ENCODE data around the gene PKN1.
"Not testable (repeated sequence)": the region's sequence is repeated elsewhere in the genome, so short reads cannot be mapped to it uniquely, and the experiment has no call there.

The PKN1 gene

DNA sequence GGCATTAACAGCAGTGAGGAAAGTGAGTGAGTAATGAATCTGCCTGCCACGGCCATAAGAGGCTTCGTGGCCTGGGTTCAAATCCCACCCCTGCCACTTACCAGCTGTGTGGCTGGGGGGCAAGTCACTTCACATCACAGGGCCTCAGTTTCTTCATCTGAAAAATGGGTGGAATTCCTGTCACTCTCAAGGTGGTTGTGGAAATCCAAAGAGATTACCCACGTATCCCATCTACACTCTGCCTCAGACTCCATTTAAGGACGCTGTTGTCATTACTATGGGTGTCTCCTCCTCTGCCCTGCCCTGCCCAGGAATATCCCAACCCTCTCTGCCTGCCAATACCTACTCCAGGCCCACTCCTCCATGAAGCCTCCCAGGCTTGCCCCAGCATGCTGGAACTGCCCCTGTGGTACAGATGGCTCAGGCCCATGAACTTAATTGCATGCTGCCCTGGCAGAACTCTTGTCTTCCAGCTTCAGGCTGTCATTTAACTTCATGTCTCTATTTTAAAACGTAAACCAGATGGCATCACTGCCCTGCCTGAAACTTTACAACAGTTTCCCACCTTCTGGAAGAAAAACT, 59.7 kb downstream of the PKN1 start:
- no peak for DNase-seq

DNA sequence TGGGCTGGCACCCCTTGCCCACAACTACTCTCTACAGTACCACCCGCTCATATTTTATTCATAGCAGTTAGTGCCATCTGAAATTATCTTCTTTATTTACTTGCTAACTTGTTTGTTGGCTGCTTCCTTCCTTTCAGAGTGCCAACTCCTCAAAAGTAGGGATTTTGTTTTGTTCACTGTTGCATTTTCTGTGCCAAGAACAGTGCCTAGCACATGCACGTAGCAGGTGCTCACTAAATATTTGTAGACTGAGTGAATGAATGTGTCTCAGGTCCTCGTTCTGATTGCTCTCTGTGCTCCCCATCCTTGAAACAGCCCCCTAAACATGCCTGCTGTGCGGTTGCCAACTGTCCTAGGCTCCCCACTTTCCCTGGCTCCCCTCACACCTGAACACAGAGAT, 61.3 kb downstream of the PKN1 start:
- DNase-seq, result no peak

DNA sequence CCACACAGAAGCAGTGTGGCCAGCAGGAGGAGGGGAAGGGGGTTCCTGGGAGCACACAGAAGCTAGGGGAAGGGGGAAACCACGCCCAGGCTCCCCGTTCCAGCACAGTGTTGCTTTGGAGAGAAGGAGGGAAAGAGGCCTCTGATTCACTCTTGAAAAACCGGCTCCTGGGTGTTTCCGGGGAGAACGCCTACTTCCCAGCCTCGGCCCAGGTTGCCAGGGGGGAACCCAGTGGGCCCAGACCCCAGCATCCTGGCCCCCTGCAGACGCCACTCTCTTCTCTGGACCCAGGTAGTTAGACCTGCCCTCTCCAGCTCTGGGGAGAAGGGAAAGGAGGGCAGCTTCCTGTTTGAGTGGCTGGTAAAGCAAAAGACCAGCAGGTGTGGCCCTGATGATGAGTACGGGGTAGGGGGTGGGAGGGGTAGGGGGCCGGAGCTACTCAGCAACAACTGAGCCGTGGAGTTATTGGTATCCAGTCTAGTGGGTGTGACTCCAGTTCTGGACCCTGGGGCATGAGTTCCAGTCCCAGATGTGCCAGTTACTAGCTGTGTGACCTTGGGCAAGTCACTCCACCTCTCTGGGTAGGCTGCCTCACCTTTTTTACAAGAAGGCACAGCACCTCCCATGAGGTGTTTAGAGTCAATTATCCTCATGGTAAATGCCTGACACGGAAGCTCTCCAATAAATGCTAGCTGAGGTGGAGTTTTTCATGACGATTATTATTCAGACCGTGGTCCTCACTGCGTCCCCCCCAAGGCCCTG, 62.0 kb downstream of the PKN1 start:
- DNase-seq, result no peak

DNA sequence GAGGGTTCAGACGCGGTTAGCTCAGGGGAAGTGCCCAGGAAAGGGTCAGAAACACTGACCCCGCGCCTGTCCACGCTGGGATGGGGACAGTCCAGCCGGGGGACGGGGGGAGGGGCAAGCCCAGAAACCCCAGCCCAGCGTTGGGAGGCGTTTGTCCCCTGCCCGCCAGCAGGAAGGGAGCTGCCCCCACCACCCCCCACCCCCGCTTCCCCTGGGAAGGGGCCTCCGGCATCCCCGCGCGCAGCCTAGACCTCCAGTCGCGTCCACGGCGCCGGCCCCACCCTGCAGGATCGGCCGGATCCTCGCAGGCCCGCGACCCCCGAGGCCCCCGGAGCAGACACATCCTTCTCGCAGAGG, 62.5 kb downstream of the PKN1 start:
- DNase-seq, result no peak

DNA sequence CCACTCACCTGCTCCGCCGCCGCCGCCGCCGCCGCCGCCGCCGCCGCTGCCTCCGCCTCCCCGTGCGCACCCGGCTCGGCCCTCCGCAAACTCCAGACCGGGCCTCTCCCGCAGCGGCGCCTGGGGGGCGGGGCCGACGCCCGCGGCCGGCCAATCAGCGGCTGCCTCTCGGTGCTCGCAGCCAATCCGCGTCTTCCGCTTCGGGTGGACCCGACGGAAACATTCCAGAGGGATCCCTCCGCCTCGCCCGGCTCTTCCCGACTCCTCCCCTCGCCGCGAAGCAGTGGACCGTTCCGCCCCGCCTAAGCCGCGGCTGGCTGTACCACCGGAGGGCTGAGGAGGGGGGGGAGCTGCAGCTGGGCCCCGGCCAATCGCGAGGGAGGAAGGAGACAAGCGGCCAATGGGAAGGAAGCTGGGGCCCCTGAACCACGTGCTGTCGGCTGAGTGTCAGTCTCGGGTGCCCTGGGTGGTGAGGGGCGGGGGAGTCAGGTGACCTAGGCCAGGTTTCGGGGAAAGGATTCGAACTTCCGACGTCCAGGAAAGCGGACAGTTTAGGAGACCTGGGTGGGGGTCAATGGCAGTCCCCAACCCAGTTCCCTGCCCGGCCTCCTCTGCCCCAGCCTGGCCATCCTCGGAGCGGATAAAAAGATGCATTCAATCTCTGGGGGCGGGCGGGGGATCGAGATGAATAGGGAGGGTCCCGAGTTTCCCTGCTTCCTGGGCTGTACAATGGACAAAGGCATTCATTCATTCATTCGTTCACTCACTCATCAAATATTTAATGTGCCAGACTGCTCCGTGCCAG, 63.1 kb downstream of the PKN1 start, which contains the start of gene GIPC1:
Gene GIPC1, minus strand, starts transcription at position 99 of the 805 bp plus-strand sequence. CDS start 13,151 bp downstream, outside the sequence.
- peak; percentile 92 for DNase-seq

DNA sequence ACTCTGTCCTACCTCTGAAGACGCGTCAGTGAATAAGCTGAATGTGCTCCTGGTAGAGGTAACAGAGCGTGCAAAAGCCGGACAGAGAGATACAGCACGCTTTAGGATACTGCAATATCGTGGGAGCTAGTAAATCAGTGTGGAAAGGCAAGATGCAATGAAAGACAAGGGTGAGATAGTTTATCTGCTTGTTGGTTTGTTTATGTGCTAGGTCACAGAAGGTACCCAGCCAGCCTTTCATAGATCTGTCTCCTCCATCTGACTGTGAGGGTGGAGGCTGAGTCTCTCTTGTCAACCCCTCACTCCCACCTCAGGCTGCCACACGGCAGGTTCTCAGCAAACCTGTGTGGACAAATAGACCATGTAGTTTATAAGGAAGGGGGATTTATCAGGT, 63.7 kb downstream of the PKN1 start:
- DNase-seq, result no peak

DNA sequence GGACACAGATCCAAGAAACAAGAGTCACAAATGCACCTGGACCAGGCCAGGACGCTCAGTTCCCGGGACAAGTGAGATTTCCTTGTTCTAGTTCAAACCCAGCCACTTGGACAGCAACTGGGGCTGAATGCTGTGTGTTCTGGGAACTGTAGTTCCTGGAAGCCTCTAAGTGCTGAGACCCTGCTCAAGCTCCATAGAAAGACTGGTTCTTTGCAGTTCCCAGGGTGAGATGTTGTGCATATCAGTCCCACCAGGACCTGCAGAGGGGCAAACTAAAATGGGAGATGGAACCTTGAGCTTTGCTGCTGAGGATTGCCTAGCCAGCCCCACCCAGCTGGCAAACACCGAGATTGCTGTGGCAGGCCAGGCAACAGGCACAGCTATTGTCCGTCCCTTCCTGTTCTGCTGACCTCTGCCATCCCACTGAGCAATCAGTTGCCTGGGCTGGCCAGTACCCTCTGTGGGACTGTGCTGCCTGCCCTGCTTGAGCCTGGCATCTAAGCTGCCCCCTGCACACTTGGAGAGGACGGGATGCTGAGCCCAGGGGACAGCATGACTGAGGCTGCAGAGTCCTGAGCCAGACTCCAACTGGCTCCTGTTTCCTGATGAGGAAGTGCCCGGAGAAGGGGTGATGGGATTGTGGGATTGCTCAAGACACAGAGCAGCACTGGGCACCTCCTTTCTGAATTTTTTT, 64.3 kb downstream of the PKN1 start:
- DNase-seq, result peak; percentile 22

DNA sequence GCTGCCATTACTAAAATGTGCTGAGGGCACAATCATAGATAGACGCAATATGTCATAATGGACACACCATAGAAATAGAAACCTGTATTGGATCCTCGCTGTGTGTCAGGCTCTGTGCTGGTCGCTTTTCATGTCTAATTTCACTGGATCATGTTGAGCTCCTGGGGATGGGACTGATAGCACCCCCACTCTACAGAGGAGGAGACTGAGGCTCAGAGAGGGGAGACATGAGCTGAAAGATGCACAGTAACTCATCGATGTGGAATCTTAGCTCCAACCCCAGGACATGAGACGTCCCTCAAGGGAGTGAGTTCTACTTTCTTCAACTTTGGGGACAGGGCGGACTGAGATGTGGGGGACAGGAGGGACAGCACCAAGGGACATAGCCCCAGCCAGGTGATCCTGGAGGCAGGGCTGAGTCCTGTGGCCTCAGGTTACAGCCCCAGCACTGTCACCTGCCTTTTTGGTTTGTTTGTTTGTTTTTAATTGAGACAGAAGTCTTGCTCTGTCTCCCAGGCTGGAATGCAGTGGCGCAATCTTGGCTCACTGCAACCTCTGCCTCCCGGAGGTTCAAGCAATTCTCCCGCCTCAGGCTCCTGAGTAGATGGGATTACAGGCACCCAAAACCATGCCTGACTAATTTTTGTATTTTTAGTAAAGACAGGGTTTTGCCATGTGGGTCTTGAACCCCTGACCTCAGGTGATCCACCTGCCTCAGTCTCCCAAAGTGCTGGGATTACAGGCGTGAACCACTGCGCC, 69.4 kb downstream of the PKN1 start:
- no peak for DNase-seq

DNA sequence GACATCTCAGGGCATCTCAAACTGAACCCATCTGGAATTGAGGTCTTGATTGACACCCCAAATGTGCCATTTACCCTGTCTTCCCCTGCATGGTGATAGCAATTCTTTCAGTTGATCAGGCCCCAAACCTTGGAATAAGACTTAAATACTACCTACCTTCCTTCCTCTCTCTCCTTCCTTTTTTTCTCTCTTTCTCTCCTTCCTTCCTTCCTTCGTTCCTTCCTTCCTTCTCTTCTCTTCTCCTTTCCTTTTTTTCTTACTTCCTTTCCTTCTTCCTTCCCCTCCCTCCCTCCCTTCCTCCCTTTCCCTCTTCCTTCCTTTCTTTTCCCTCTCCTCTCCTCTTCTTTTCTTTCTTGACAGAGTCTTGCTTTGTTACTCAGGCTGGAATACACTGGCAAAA, 70.2 kb downstream of the PKN1 start:
- DNase-seq, result no peak

DNA sequence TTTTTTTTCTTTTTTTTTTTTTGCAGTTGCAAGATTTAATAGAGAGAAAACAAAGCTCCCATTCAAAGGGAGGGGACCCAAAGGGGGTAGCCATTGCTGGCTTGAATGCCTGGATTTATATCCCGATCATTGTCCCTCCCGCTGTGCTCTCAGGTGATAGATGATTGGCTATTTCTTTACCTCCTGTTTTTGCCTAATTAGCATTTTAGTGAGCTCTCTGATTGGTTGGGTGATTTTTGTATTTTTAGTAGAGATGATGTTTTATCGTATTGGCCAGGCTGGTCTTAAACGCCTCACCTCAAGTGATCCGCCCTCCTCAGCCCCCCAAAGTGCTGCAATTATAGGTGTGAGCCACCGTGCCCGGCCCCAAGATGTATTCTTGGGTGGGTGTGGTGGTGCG, 71.5 kb downstream of the PKN1 start:
- not testable (repeated sequence) for DNase-seq

DNA sequence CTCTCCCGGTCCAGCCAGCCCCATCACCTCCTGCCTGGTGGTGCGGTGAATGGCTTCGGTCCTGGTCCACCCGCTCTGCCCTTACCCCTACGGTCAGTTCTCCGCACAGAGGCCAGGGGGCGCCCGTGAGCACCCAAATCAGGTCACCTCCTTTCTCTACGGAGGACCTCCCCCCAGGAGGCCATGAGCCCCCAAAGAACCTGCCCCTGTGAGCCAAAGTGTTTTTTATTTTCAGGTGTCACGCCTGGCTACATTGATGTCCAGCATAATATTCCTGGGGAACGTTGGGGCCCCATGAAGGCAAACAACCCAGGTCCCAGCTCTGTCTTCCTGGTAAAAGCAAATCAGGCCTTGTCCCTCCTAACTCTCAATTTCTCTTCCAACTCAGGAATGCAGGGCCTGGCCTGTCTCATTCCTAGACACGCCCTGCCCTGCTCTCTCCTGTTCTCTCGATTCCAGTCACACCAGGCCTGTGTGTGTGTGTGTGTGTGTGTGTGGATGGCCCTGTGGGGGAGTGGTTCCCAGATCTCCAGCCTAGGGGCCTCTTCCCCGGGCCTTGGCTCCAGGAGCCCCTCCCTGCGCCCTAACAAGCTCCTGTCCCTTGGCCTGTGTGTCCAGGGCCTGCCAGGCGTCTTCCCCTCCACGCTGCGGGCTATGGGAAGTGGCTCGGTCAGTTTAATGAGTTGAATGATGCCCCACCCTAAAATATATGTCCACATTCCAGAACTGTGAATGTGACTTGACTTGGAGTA, 72.6 kb downstream of the PKN1 start:
- peak; percentile 71 for DNase-seq

DNA sequence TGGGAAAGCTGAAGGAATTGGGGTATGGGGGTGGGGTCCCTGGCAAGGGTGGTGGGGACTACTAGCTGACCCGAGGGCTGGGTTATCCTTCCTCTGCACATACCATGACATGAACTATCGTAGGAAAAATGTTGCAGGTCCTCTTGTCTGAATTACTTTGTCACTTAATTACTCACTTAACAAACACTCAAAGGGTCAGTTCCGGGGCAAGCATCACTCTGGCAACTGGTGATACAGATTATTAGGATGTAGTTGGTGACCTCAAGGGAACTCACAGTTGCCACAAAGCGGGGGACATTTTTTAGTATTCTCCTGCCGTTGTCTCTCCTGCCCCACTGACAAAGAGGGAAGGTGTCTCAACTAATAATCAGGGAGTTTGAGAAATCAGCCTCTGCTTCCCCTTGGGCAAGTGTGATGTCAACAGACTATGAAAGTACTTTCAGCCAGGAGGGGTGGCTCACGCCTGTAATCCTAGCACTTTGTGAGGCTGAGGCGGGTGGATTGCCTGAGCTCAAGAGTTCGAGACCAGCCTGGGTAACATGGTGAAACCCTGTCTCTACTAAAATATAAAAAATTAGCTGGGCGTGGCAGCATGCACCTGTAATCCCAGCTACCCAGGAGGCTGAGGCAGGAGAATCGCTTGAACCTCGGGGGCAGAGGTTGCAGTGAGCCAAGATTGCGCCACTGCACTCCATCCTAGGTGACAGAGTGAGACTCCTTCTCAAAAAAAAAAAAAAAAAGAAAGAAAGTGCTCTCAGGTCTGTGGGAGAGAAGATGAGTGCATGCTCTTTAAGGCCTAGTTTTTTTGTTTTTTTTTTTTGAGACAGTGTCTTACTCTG, 74.8 kb downstream of the PKN1 start:
- DNase-seq, result peak; percentile 62

DNA sequence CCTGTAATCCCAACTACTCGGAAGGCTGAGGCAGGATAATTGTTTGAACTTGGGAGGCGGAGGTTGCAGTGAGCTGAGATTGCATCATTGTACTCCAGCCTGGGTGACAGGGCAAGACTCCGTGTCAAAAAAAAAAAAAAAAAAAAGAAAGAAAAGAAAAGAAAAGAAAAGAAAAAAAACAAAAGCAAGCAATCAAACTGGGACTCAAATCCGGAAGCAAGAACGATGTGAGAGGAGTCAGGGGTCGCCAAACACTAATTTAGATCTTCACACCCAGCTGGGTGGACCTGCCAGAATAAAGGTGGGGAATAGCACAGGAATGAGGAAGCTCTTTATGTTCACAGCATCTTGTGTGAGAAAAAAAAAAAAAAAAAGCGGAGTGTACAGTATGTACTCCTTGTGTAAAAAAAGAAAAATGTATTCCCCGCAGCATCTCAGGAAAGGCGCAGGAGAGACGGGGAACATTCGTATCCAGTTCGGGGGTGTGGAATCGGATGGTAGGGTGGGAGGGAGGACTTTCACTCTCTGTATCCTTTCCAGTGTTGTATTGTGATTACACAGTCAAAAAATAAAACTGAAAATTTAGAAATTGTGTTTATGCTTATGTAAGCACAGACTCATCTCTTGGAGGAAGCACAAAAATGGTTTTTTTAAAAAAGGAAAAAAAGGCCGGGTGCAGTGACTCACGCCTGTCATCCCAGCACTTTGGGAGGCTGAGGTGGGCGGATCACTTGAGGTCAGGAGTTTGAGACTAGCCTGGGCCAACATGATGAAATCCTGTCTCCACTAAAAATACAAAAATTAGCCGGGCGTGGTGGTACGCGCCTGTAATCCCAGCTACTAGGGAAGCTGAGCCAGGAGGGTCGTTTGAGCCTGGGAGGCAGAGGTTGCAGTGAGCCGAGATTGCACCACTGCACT, 77.5 kb downstream of the PKN1 start:
- peak; percentile 93 for DNase-seq

DNA sequence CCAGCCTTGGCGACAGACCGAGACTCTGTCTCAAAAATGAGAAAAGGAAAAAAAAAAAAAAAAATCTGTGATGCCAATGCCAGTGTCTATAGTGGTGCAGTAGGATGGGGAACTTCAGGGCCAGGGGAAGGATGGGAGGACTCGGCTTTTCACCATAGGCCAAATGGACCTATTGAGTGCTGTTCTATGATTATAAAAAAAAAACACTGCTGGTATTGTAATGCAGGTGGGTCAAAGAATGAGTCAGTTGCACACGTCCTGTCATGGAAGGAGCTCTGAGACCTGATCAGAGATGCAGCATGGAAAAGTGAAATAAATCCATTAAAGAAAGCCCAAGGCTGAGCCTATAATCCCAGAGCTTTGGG, 78.1 kb downstream of the PKN1 start:
- no peak for DNase-seq

DNA sequence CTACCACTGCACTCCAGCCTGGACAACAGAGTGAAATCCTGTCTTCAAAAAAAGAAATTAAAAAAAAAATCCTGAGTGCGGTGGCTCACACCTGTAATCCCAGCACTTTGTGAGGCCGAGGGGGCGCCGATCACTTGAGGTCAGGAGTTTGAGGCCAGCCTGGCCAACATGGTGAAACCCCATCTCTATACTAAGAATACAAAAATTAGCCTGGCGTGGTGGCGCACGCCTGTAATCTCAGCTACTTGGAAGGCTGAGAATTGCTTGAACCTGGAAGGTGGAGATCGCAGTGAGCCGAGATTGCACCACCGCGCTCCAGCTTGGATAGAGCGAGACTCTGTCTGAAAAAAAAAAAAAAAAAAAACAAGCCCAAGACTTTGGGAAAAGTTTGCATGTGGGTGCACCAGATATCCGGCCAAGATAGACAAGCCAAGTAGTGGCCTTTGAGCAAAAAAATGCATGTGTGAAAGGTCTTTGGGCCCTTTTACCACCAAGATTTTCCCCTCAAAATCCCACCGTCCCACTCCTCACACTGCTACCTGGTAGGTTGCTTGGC, 79.4 kb downstream of the PKN1 start:
- DNase-seq, result no peak

DNA sequence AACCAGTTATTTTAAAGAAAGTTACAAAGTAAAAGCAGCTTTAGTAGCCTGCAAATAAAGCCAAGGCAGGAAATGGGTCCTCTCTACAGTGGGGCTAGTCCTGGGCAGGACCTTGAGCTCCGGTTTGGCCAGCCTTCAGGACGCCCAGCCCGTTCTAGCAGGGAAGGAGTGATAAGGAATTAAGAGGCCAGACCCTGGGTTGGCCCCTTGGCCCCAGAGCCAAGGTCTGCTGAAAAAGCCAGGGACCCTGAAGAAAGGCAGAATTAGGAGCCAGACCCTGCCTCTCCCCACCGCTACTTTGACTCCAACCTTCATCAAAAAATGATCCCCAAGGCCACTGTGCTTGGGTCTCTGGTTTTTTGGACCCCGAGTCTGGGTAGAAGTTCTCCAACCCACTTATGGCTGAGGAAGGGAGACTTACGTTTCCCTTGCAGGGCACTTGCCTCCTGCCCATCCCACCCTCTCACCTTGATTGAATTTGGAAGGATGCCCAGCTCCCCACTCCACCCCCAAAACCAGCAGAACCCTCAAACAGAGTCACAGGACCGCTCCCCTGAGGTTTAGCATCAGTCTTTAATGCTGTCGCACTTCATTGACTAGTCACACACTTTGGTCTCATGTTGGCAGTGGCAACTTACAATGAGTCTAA, 81.2 kb downstream of the PKN1 start:
- DNase-seq, result no peak

DNA sequence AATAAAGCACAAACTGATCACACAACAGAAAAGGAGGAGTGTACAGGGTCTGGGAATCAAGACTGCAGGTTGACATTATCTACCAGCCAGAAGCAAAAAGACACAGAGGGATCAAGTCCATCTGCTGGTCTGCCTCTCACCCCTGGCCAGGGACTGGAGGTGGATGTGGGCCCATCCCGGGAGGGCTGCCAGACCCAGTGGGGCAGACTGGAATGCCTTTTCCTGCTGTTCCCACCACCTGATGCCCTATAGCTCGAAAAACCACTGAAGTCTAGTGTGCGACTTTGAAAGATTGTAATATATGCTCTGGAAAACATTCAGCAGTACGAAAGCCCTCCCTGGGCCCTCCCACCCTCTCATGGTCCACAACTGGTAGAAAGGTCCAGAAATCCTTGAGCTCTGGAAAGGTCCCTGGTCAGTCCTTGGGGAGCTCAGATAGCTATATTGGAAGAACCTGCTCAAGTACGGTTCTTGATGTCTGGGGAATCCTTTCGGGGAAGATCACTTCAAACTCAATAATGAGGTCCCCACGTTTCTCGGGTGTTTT, 82.5 kb downstream of the PKN1 start:
- DNase-seq, result no peak

DNA sequence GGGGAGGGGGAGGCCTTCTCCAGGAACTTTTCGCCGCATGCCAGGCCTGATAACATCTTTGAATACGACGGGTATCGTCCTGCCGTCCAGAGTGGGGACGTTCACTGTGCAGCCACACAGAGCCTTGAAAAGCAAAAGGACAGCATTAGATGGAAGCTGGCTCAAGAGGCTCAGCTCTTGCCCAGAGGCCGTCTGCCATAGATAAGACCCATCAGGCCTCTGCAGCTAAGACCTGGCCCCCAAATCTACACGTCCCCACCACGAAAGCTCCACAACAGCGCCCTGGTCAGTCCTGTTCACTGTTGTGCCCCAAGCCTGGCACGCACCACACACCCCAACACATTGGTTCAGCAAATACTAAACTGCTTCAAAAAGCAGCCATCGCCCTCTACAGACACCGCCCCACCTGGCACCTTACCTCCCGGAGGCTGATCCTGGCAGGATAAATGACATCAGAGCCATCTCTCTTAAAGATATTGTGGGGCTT, 83.0 kb downstream of the PKN1 start:
- no peak for DNase-seq
